NCI-H524 treated with DMSO at 0.1 percent for 48 hours (cell line): ENCODE data around the gene CCDC181.
A peak's percentile ranks its signal among the peaks of the same experiment; 100 is the strongest.

Experiments
- DNase-seq: peaks from one replicate; lab custom pipeline; 2025; lab: John Stamatoyannopoulos, UW

The CCDC181 gene

GRCh38 chr1:169395955-169396354, 31.3 kb downstream of the CCDC181 start:
- no peak for DNase-seq

- no peak for DNase-seq
Measured at GRCh38 chr1:169392406-169392805, 34.9 kb downstream of the CCDC181 start.

GRCh38 chr1:169390303-169390702, 37.0 kb downstream of the CCDC181 start:
- no peak for DNase-seq

- no peak for DNase-seq
Measured at GRCh38 chr1:169387399-169387798, 39.9 kb downstream of the CCDC181 start.

GRCh38 chr1:169383449-169383848, 43.8 kb downstream of the CCDC181 start:
- no peak for DNase-seq

GRCh38 chr1:169381162-169381561, 46.1 kb downstream of the CCDC181 start:
- DNase-seq = no peak

- no peak for DNase-seq
Measured at GRCh38 chr1:169371404-169371803, 55.9 kb downstream of the CCDC181 start.

GRCh38 chr1:169368406-169368769, 58.9 kb downstream of the CCDC181 start:
- no peak for DNase-seq

- DNase-seq = peak; percentile 88
Measured at GRCh38 chr1:169367686-169368405, 59.4 kb downstream of the CCDC181 start, which contains the start of the genes BLZF1 and NME7. Gene BLZF1, plus strand, starts transcription at chr1:169368195. Its CDS starts 1,328 bp downstream, at chr1:169369523. Gene NME7, minus strand, starts transcription at chr1:169367797. Its CDS starts 87 bp downstream, at chr1:169367710.

- DNase-seq = peak; percentile 33
Measured at GRCh38 chr1:169367096-169367685, 60.1 kb downstream of the CCDC181 start.

GRCh38 chr1:169364948-169365347, 62.3 kb downstream of the CCDC181 start:
- DNase-seq = no peak

- no peak for DNase-seq
Measured at GRCh38 chr1:169363046-169363730, 64.1 kb downstream of the CCDC181 start.

GRCh38 chr1:169361281-169361680, 66.0 kb downstream of the CCDC181 start:
- no peak for DNase-seq

GRCh38 chr1:169360415-169360814, 66.9 kb downstream of the CCDC181 start:
- DNase-seq = no peak

GRCh38 chr1:169348383-169349036, 78.8 kb downstream of the CCDC181 start:
- no peak for DNase-seq

GRCh38 chr1:169347688-169348382, 79.4 kb downstream of the CCDC181 start:
- DNase-seq = no peak

GRCh38 chr1:169346036-169346589, 81.2 kb downstream of the CCDC181 start:
- DNase-seq = no peak

- DNase-seq = no peak
Measured at GRCh38 chr1:169345511-169345910, 81.8 kb downstream of the CCDC181 start.
